Epithelial cell of esophagus (primary cell): ENCODE measurements around the gene TCERG1.

Experiments
- DNase-seq: peaks from one replicate; pipeline ENCODE4 v3.0.0; 2010; ENCODE audit warnings: low read depth
- H3K4me3 ChIP-seq: 2 replicates; pipeline ENCODE4 v1.5.1; 2011; ENCODE audit warnings: mild to moderate bottlenecking, low read length, control low read depth
- TF ChIP-seq, protein P1 (sequence below): IDR thresholded peaks from 2 replicates; pipeline ENCODE4 v1.5.1; 2011; ENCODE audit warnings: low read depth, mild to moderate bottlenecking, low read length, control low read depth, inconsistent platforms; ENCODE audit not compliant: insufficient read depth; ENCODE audit errors: missing control alignments

The TCERG1 gene

DNA sequence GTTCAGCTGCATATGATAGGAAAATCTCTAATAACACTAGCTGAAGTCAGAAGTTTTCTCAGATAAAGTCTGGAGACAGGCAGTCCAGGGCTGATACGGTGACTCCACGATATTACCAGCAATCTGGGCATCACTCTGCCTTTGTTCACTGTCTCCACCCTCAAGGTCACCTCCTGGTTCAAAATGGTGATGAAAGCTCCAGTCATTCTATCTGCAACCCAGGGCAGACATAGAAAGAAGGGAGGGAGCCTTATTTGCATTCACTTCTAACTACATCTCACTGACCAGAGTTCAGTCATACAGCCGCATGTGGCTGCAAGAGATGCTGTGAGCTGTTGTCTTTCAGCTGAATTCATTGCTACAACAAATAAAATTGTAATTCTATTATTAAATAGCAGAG lies 91.3 kb downstream of the TCERG1 start:
- DNase-seq: no peak
- H3K4me3 ChIP-seq: no peak overlapping the region

DNA sequence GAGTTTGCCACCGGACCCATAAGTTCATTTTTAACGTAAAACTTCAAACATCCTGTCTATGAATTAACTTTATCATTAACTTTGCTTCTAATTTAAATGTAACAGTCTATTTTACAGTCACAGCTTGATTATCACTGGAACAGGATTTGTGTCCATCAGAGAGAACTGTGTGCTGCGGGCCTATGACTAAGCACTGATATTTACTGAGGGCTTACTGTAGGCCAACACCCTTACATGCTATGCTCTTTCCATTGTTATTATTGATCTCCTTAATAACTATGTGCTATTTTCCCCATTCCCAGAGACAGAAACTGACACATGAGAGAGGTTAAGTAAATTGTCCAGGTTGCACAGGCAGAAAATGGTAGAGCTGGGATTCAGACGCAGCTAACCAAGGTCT lies 92.8 kb downstream of the TCERG1 start:
- TF ChIP-seq, protein P1, sequence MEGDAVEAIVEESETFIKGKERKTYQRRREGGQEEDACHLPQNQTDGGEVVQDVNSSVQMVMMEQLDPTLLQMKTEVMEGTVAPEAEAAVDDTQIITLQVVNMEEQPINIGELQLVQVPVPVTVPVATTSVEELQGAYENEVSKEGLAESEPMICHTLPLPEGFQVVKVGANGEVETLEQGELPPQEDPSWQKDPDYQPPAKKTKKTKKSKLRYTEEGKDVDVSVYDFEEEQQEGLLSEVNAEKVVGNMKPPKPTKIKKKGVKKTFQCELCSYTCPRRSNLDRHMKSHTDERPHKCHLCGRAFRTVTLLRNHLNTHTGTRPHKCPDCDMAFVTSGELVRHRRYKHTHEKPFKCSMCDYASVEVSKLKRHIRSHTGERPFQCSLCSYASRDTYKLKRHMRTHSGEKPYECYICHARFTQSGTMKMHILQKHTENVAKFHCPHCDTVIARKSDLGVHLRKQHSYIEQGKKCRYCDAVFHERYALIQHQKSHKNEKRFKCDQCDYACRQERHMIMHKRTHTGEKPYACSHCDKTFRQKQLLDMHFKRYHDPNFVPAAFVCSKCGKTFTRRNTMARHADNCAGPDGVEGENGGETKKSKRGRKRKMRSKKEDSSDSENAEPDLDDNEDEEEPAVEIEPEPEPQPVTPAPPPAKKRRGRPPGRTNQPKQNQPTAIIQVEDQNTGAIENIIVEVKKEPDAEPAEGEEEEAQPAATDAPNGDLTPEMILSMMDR: no peak
- no peak overlapping the region for H3K4me3 ChIP-seq
- DNase-seq: peak; percentile 72

More for the DNA sequence above, 91.3 kb downstream of the TCERG1 start:
- TF ChIP-seq, protein P1: no peak

DNA sequence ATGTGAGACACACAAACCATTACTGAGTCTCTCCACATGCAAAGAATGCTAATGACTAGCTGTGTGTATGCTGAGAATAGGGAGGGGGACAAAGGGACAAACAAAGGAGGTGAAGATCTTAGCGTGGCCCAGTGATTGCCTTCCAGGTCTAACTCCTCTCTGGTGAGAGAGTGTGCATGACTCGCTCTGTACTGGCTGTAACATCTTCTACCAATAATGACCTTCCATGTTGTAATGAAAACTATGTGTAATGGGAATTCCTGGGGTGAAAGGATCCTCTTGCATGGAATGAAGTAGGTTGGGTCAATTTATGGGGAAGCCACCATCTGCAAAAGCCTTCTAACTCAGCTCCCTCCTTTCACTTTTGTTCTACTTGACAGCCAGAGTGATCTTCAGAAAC lies 93.3 kb downstream of the TCERG1 start:
- no peak overlapping the region for H3K4me3 ChIP-seq
- TF ChIP-seq, protein P1: no peak
- DNase-seq: peak; percentile 59

GRCh38 chr5:146541958-146542849 lies 95.1 kb downstream of the TCERG1 start:
- peak; percentile 75 for DNase-seq
- H3K4me3 ChIP-seq: no peak overlapping the region
- TF ChIP-seq, protein P1: peak; percentile 96

- TF ChIP-seq, protein P1: no peak
- DNase-seq: no peak
- no peak overlapping the region for H3K4me3 ChIP-seq
Measured at GRCh38 chr5:146544232-146544631, 97.1 kb downstream of the TCERG1 start.

DNA sequence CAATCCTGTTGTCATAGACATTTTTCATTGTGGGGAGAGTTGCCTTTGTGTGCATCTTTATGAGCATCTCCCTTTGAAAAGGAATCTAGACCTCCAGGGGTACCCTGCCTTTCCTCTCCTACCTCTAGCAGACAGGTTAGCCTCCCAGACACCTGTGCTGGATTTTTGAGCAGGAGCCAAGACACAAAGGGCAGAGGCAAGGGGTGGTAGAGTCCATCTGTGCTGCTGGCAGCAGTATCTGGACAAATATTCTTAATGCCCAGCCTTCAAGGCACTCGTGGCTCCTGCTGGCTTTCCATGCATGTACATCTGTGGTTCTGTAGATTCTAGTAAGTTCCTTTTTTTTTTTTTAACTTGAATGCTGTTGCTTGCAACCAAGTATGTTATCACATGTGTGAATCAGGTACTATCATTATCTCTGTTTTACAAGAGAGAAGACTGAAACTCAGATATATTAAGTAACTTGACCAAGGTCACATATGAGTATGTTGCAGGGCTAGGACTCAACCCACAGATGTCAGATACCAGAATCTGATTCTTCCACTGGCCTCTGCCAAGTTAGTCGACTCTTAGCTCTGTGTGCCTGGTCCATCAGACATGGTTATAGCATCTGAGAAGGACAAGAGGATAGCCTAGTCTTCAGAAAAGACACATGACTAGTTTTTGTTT lies 101.8 kb downstream of the TCERG1 start:
- TF ChIP-seq, protein P1: no peak
- no peak overlapping the region for H3K4me3 ChIP-seq
- DNase-seq: no peak
